Thoracic aorta (tissue), 2 donors: ENCODE results near the gene SDSL. TPM values are rescaled to one million over a fixed set of nuclear protein-coding genes. Genes with fewer than 3 reads are reported as not detected.

Experiments
- ATAC-seq: fragments of 150-250 bp; one replicate; pipeline ENCODE4 v1.8.0; 2017; ENCODE audit warnings: low read depth; ENCODE audit not compliant: insufficient number of reproducible peaks, low FRiP score
- DNase-seq: peaks from one replicate; pipeline ENCODE4 v3.0.0-alpha.2; 2020; ENCODE audit warnings: low spot score
- H3K27ac ChIP-seq, 2 donors: fragments of 200-600 bp; sonication (generic); 1 replicate in 1 of 2; 2 replicates in 1 of 2; pipeline ENCODE4 v1.5.1; 2016; ENCODE audit warnings: mild to moderate bottlenecking in 2 of 2, moderate library complexity in 2 of 2
- H3K27me3 ChIP-seq: fragments of 200-600 bp; sonication (generic); replicated peaks from 2 replicates; pipeline ENCODE4 v1.6.0; 2016; ENCODE audit warnings: mild to moderate bottlenecking; ENCODE audit not compliant: insufficient read depth
- H3K36me3 ChIP-seq: fragments of 200-600 bp; sonication (generic); one replicate; pipeline ENCODE4 v1.5.1; 2016
- H3K4me1 ChIP-seq, 2 donors: fragments of 200-600 bp; sonication (generic); 1 replicate in 1 of 2; 2 replicates in 1 of 2; pipeline versions ENCODE4 v1.5.1 to v1.6.0; 2016; ENCODE audit warnings: low read depth in 2 of 2, mild to moderate bottlenecking in 1 of 2; ENCODE audit not compliant: control insufficient read depth in 1 of 2
- H3K4me3 ChIP-seq: fragments of 200-600 bp; sonication (generic); 2 replicates; pipeline ENCODE4 v1.5.1; 2016; ENCODE audit warnings: mild to moderate bottlenecking
- H3K9me3 ChIP-seq: fragments of 200-600 bp; sonication (generic); 2 replicates; pipeline ENCODE4 v1.5.1; 2016
- CTCF ChIP-seq: fragments of 200-600 bp; sonication (generic); IDR thresholded peaks from one replicate; pipeline ENCODE4 v1.5.1; 2019; ENCODE audit warnings: antibody characterized with exemption
- total RNA-seq, 2 donors: library from RNA; depleted of rRNA; stranded (reverse); fragments of >200 nt; gene quantifications; one replicate each; pipeline versions ENCODE4 v1.1.0 to v1.2.3, GENCODE V29; 2016

SDSL gene
- total RNA-seq, 2 donors from 2014 or later: 3.5 to 9.0 TPM

GRCh38 chr12:113471619-113472171, 49.5 kb downstream of the SDSL start, which contains the start of gene LHX5:
LHX5 (minus strand) TSS chr12:113471871; CDS start chr12:113471498, 373 bp downstream.
- ATAC-seq: no peak
- peaks cover 0 to 22% of the 10 kb centered on the region in 2 donors for H3K4me1 ChIP-seq
- H3K36me3 ChIP-seq: no peaks in the 10 kb centered on the region
- no peak within 1 kb of the TSS for H3K27ac ChIP-seq
- no peak for DNase-seq
- peaks cover 8% of the 10 kb centered on the region for H3K27me3 ChIP-seq
- no peaks in the 10 kb centered on the region for H3K9me3 ChIP-seq
- no peak for TF ChIP-seq CTCF
- H3K4me3 ChIP-seq: no peak within 1 kb of the TSS

GRCh38 chr12:113472191-113473121, 50.3 kb downstream of the SDSL start:
- H3K27me3 ChIP-seq: peaks cover 8% of the 10 kb centered on the region
- H3K4me1 ChIP-seq: peaks cover 0 to 14% of the 10 kb centered on the region in 2 donors
- no peak for DNase-seq
- H3K36me3 ChIP-seq: no peaks in the 10 kb centered on the region
- H3K4me3 ChIP-seq: no peak overlapping the region
- H3K9me3 ChIP-seq: no peaks in the 10 kb centered on the region
- H3K27ac ChIP-seq: no peak overlapping the region
- no peak for ATAC-seq
- no peak for TF ChIP-seq CTCF

- Histone ChIP-seq H3K4me3 (no peak overlapping the region), H3K4me1 (peaks cover 0 to 11% of the 10 kb centered on the region in 2 donors)
Measured at GRCh38 chr12:113473400-113473799, 51.2 kb downstream of the SDSL start.

GRCh38 chr12:113473942-113474341, 51.8 kb downstream of the SDSL start:
- H3K4me3 ChIP-seq: no peak overlapping the region
- no peak for DNase-seq
- H3K27me3 ChIP-seq: peaks cover 8% of the 10 kb centered on the region
- peaks cover 0 to 11% of the 10 kb centered on the region in 2 donors for H3K4me1 ChIP-seq
- ATAC-seq: no peak
- H3K27ac ChIP-seq: no peak overlapping the region
- no peaks in the 10 kb centered on the region for H3K36me3 ChIP-seq
- H3K9me3 ChIP-seq: no peaks in the 10 kb centered on the region
- TF ChIP-seq CTCF: no peak

More at GRCh38 chr12:113473400-113473799, 51.2 kb downstream of the SDSL start:
- Histone ChIP-seq H3K9me3 (no peaks in the 10 kb centered on the region), H3K27me3 (peaks cover 8% of the 10 kb centered on the region), H3K27ac (no peak overlapping the region), H3K36me3 (no peaks in the 10 kb centered on the region)
- no peak for TF ChIP-seq CTCF
- ATAC-seq (no peak), DNase-seq (no peak)

GRCh38 chr12:113474635-113475436, 52.7 kb downstream of the SDSL start:
- DNase-seq (no peak), ATAC-seq (no peak)
- no peak overlapping the region for H3K27ac ChIP-seq
- no peaks in the 10 kb centered on the region for H3K36me3 ChIP-seq
- no peaks in the 10 kb centered on the region for H3K9me3 ChIP-seq
- H3K4me3 ChIP-seq: no peak overlapping the region
- TF ChIP-seq CTCF: no peak
- peaks cover 0 to 11% of the 10 kb centered on the region in 2 donors for H3K4me1 ChIP-seq
- H3K27me3 ChIP-seq: peaks cover under 1% of the 10 kb centered on the region
